HCT116 (cell line): ENCODE results near the gene FRZB. TPM values are rescaled to one million over a fixed set of nuclear protein-coding genes. Genes with fewer than 3 reads are reported as not detected.

ENCODE experiments used
- ATAC-seq: fragments of 200-7000 bp; cut with Tn5 transposase; 2 replicates; pipeline ENCODE4 v1.9.1; 2020; ENCODE audit warnings: mild to moderate bottlenecking, moderate library complexity
- BruUV-seq: library from RNA; stranded (reverse); fragments of 400-500 nt; replicated peaks from 2 replicates; lab custom pipeline; 2021; lab: Mats Ljungman, UMichigan
- CTCF ChIA-PET: fragments of 300-600 bp; sonication (Branson Sonifier 250); formaldehyde crosslinking; loops from one replicate; lab custom pipeline; 2021; ENCODE audit warnings: antibody characterized with exemption; lab: Charles Lee
- POLR2A ChIA-PET: fragments of 300-600, 350-600 bp; sonication (Branson Sonifier 250); formaldehyde crosslinking; loops from one replicate; lab custom pipeline; 2021; ENCODE audit warnings: antibody characterized with exemption; lab: Charles Lee
- RAD21 ChIA-PET, 2 experiments: fragments of 300-600 bp; sonication (Branson Sonifier 250); formaldehyde crosslinking; loops; one replicate each; lab custom pipeline; 2023; ENCODE audit warnings: low total read pairs in 2 of 2; ENCODE audit not compliant: uncharacterized antibody in 2 of 2, unreplicated experiment in 2 of 2, low non-redundant PET in 1 of 2; lab: Charles Lee
- DNase-seq: peaks from one replicate; pipeline ENCODE4 v3.0.0-alpha.2; 2010; ENCODE audit warnings: low read depth, low spot score
- H2AFZ ChIP-seq: fragments of 200-600 bp; shearing (Covaris generic), sonication (generic); 2 replicates; pipeline ENCODE4 v1.6.1; 2017; ENCODE audit warnings: low read depth, mixed run types, mixed read lengths, antibody characterized with exemption, low read length; ENCODE audit not compliant: poor library complexity, severe bottlenecking
- H3K27ac ChIP-seq: 2 replicates; pipeline ENCODE4 v1.5.1; 2012; ENCODE audit warnings: low read depth, low read length
- H3K27me3 ChIP-seq: fragments of 200-600 bp; sonication (generic); 2 replicates; pipeline ENCODE4 v1.6.1; 2016; ENCODE audit warnings: mixed run types, low read length, mixed read lengths; ENCODE audit not compliant: insufficient read depth
- H3K36me3 ChIP-seq, 2 experiments: fragments of 200-500 bp in 1 of 2; fragments of 200-600 bp in 1 of 2; sonication (Bioruptor generic) in 1 of 2; sonication (generic) in 1 of 2; 2 replicates each; pipeline versions ENCODE4 v1.5.1 to v1.6.1; 2014 to 2016; ENCODE audit warnings: low read length in 2 of 2, inconsistent platforms in 1 of 2, mixed read lengths in 1 of 2, mixed run types in 1 of 2; ENCODE audit not compliant: insufficient read depth in 2 of 2, control insufficient read depth in 1 of 2
- H3K4me1 ChIP-seq, 2 experiments: fragments of 200-600 bp in 1 of 2; sonication (generic) in 1 of 2; 2 replicates each; pipeline versions ENCODE4 v1.5.1 to v1.6.1; 2012 to 2017; ENCODE audit warnings: low read length in 2 of 2, inconsistent platforms in 1 of 2, mild to moderate bottlenecking in 1 of 2, mixed read lengths in 1 of 2, mixed run types in 1 of 2, moderate library complexity in 1 of 2; ENCODE audit not compliant: insufficient read depth in 2 of 2, control insufficient read depth in 1 of 2
- H3K4me2 ChIP-seq: fragments of 200-600 bp; sonication (generic); 2 replicates; pipeline ENCODE4 v1.6.1; 2017; ENCODE audit warnings: mixed run types, low read length, mixed read lengths
- H3K4me3 ChIP-seq, 2 experiments: fragments of 200-600 bp in 1 of 2; sonication (generic) in 1 of 2; replicated peaks in 1 of 2; 2 replicates each; pipeline ENCODE4 v1.5.1; 2011 to 2016; ENCODE audit warnings: low read length in 2 of 2, control low read depth in 1 of 2, low read depth in 1 of 2, mild to moderate bottlenecking in 1 of 2, mixed read lengths in 1 of 2, mixed run types in 1 of 2
- H3K79me2 ChIP-seq: fragments of 200-600 bp; sonication (generic); 2 replicates; pipeline ENCODE4 v1.6.1; 2017; ENCODE audit warnings: mild to moderate bottlenecking, mixed run types, low read length, moderate library complexity, mixed read lengths; ENCODE audit not compliant: insufficient read depth
- H3K9ac ChIP-seq: fragments of 200-600 bp; sonication (generic); 2 replicates; pipeline ENCODE4 v1.6.1; 2016; ENCODE audit warnings: low read length, mixed read lengths
- H3K9me2 ChIP-seq: fragments of 200-600 bp; sonication (generic), shearing (Covaris generic); 2 replicates; pipeline ENCODE4 v1.6.1; 2017; ENCODE audit warnings: mixed run types, mild to moderate bottlenecking, moderate library complexity; ENCODE audit not compliant: insufficient read depth
- H3K9me3 ChIP-seq, 2 experiments: fragments of 200-500 bp in 1 of 2; fragments of 200-600 bp in 1 of 2; sonication (Bioruptor generic) in 1 of 2; sonication (generic) in 1 of 2; 2 replicates each; pipeline ENCODE4 v1.6.1; 2014 to 2017; ENCODE audit warnings: low read length in 2 of 2, mixed read lengths in 2 of 2, inconsistent platforms in 1 of 2, low read depth in 1 of 2, mild to moderate bottlenecking in 1 of 2, mixed run types in 1 of 2, moderate library complexity in 1 of 2; ENCODE audit not compliant: control insufficient read depth in 1 of 2, insufficient read depth in 1 of 2
- H4K20me1 ChIP-seq: fragments of 200-600 bp; sonication (generic), shearing (Covaris generic); 2 replicates; pipeline ENCODE4 v1.6.1; 2017; ENCODE audit warnings: mixed run types, mild to moderate bottlenecking, moderate library complexity; ENCODE audit not compliant: insufficient read depth
- CBX3 ChIP-seq: IDR thresholded peaks from 2 replicates; pipeline ENCODE4 v1.6.1; 2012; ENCODE audit warnings: low read depth
- CEBPB ChIP-seq: IDR thresholded peaks from 2 replicates; pipeline ENCODE4 v1.6.1; 2012; ENCODE audit warnings: low read depth
- CTCF ChIP-seq, 3 experiments: fragments of 200-600 bp in 1 of 3; sonication (generic) in 1 of 3; IDR thresholded peaks in 2 of 3; conservative IDR thresholded peaks in 1 of 3; 2 replicates each; pipeline ENCODE4 v1.5.1; 2012 to 2017; ENCODE audit warnings: low read depth in 2 of 3, low read length in 2 of 3, antibody characterized with exemption in 1 of 3, borderline replicate concordance in 1 of 3, control low read depth in 1 of 3, mild to moderate bottlenecking in 1 of 3, mixed read lengths in 1 of 3, mixed run types in 1 of 3, moderate library complexity in 1 of 3; ENCODE audit not compliant: insufficient read depth in 1 of 3
- EGR1 ChIP-seq: IDR thresholded peaks from 2 replicates; pipeline ENCODE4 v1.6.1; 2012; ENCODE audit warnings: low read depth
- ELF1 ChIP-seq: IDR thresholded peaks from 2 replicates; pipeline ENCODE4 v1.6.1; 2012; ENCODE audit warnings: low read depth, borderline replicate concordance
- EZH2 ChIP-seq: fragments of 200-600 bp; sonication (generic); IDR thresholded peaks from 2 replicates; pipeline ENCODE4 v1.6.1; 2017; ENCODE audit warnings: antibody characterized with exemption, mixed run types
- EZH2phosphoT487 ChIP-seq: fragments of 200-600 bp; IDR thresholded peaks from 2 replicates; pipeline ENCODE4 v1.6.1; 2018; ENCODE audit warnings: antibody characterized with exemption, borderline replicate concordance
- FOSL1 ChIP-seq: IDR thresholded peaks from 2 replicates; pipeline ENCODE4 v1.6.1; 2012; ENCODE audit warnings: low read depth
- JUND ChIP-seq: IDR thresholded peaks from 2 replicates; pipeline ENCODE4 v1.6.1; 2012
- MAX ChIP-seq: IDR thresholded peaks from 2 replicates; pipeline ENCODE4 v1.6.1; 2012
- POLR2A ChIP-seq: IDR thresholded peaks from 2 replicates; pipeline ENCODE4 v1.7.0; 2011; ENCODE audit warnings: borderline replicate concordance; ENCODE audit not compliant: insufficient read depth, insufficient read length; ENCODE audit errors: extremely low read depth
- POLR2AphosphoS5 ChIP-seq: IDR thresholded peaks from 2 replicates; pipeline ENCODE4 v1.6.1; 2011; ENCODE audit warnings: mild to moderate bottlenecking, low read depth, low read length, moderate library complexity
- RAD21 ChIP-seq: IDR thresholded peaks from 2 replicates; pipeline ENCODE4 v1.6.1; 2012; ENCODE audit warnings: low read depth, mild to moderate bottlenecking
- REST ChIP-seq: IDR thresholded peaks from 2 replicates; pipeline ENCODE4 v1.6.1; 2012; ENCODE audit warnings: low read depth
- SIN3A ChIP-seq: IDR thresholded peaks from 2 replicates; pipeline ENCODE4 v1.6.1; 2012; ENCODE audit warnings: low read depth
- SP1 ChIP-seq: IDR thresholded peaks from 2 replicates; pipeline ENCODE4 v1.6.1; 2012; ENCODE audit warnings: low read depth
- TCF7L2 ChIP-seq: IDR thresholded peaks from 2 replicates; pipeline ENCODE4 v1.7.0; 2011; ENCODE audit warnings: borderline replicate concordance, inconsistent platforms; ENCODE audit not compliant: insufficient read depth, insufficient read length; ENCODE audit errors: extremely low read depth
- YY1 ChIP-seq: IDR thresholded peaks from 2 replicates; pipeline ENCODE4 v1.6.1; 2011; ENCODE audit warnings: low read length, low read depth, moderate library complexity, mild to moderate bottlenecking; ENCODE audit not compliant: insufficient replicate concordance; ENCODE audit errors: extremely low read depth
- ZBTB33 ChIP-seq: IDR thresholded peaks from 2 replicates; pipeline ENCODE4 v1.6.1; 2011; ENCODE audit warnings: mild to moderate bottlenecking, low read length, moderate library complexity; ENCODE audit not compliant: insufficient replicate concordance; ENCODE audit errors: extremely low read depth
- ZFX ChIP-seq: fragments of 450-650 bp; IDR thresholded peaks from 2 replicates; pipeline ENCODE4 v1.6.1; 2017
- intact Hi-C: fragments of 100-400 bp; cut with micrococcal nuclease; formaldehyde crosslinking; loops from 2 replicates; pipeline ENCODE4 v1.10.0; 2022
- total RNA-seq: library from RNA; stranded (reverse); gene quantifications from one replicate; pipeline ENCODE4 v1.2.1, GENCODE V29; 2021; ENCODE audit not compliant: unreplicated experiment

Gene FRZB
- total RNA-seq, 1 experiment from 2014 or later, result 0.49 TPM

- no peaks in the 10 kb centered on the region for H3K9me3 ChIP-seq
- H3K36me3 ChIP-seq, result no peaks in the 10 kb centered on the region
- RAD21 ChIA-PET, result no interaction called here
- H3K9me2 ChIP-seq, result no peaks in the 10 kb centered on the region
- no peaks in the 10 kb centered on the region for H3K27me3 ChIP-seq
- no TSS peak for BruUV-seq
- DNase-seq, result no peak
- no peak overlapping the region for H3K4me2 ChIP-seq
- CTCF ChIA-PET, result no interaction called here
- H2AFZ ChIP-seq, result no peak overlapping the region
- H3K4me3 ChIP-seq, result no peak overlapping the region
- no peaks in the 10 kb centered on the region for H3K4me1 ChIP-seq
- no peaks in the 10 kb centered on the region for H4K20me1 ChIP-seq
- POLR2A ChIA-PET, result no interaction called here
- intact Hi-C loops, result no loop called here
- no peak for TF ChIP-seq RAD21
- TF ChIP-seq ZBTB33, result no peak
- no peak for TF ChIP-seq POLR2A
- no peak for TF ChIP-seq SIN3A
- no peak for TF ChIP-seq TCF7L2
- no peak for TF ChIP-seq CBX3
- TF ChIP-seq CEBPB, result no peak
- no peak for TF ChIP-seq POLR2AphosphoS5
- no peak for TF ChIP-seq ELF1
- TF ChIP-seq SP1, result no peak
- no peak for TF ChIP-seq EZH2
- no peak for TF ChIP-seq FOSL1
- no peak for TF ChIP-seq EGR1
- no peak for TF ChIP-seq MAX
- TF ChIP-seq EZH2phosphoT487, result no peak
- TF ChIP-seq ZFX, result no peak
- TF ChIP-seq CTCF (IDR thresholded peaks at IDR 0.05 in 2 of 3, conservative IDR thresholded peaks at IDR 0.05 in 1 of 3; ENCODE audit: borderline replicate concordance in 1 of 3, insufficient read depth in 1 of 3, low read depth in 2 of 3, low read length in 2 of 3), result no peak
- no peak for TF ChIP-seq YY1
- no peak for TF ChIP-seq JUND
- no peak for TF ChIP-seq REST
- no peak overlapping the region for H3K9ac ChIP-seq
- no peaks in the 10 kb centered on the region for H3K79me2 ChIP-seq
- no peak for ATAC-seq
- H3K27ac ChIP-seq, result no peak overlapping the region
These were observed 42.2 kb downstream of the FRZB start for GRCh38 chr2:182824056-182824766.
